ENCODE data around the gene AKNAD1. TPM values are rescaled to one million over a fixed set of nuclear protein-coding genes. Genes with fewer than 3 reads are reported as not detected.

The AKNAD1 gene
- total RNA-seq, 1 donor from 2014 or later = 3.0 TPM

Other genes starting within 250 kb of the AKNAD1 start
- gene HENMT1, start 196.0 kb downstream of the AKNAD1 start, total RNA-seq = 20.7 TPM
- 13.8 TPM for gene PRPF38B, start 164.8 kb downstream of the AKNAD1 start, total RNA-seq
- gene FNDC7, start 144.2 kb downstream of the AKNAD1 start, total RNA-seq = 0.25 TPM
- gene STXBP3, start 110.4 kb downstream of the AKNAD1 start, total RNA-seq = 31.7 TPM
- gene GPSM2, start 19.9 kb upstream of the AKNAD1 start, total RNA-seq = 52.6 TPM
- 26.1 TPM for gene CLCC1, start 106.4 kb upstream of the AKNAD1 start, total RNA-seq
- 211 TPM for gene WDR47, start 185.0 kb upstream of the AKNAD1 start, total RNA-seq
- gene TAF13, start 218.9 kb upstream of the AKNAD1 start, total RNA-seq = 42.5 TPM
- 35.2 TPM for gene TMEM167B, start 233.7 kb upstream of the AKNAD1 start, total RNA-seq

All from temporal lobe (tissue), 1 donor.